NCI-H146 (cell line): ENCODE data around the gene PHC2.

Source experiments
- DNase-seq: peaks from one replicate; lab custom pipeline; 2025; lab: John Stamatoyannopoulos, UW

PHC2 gene

DNA sequence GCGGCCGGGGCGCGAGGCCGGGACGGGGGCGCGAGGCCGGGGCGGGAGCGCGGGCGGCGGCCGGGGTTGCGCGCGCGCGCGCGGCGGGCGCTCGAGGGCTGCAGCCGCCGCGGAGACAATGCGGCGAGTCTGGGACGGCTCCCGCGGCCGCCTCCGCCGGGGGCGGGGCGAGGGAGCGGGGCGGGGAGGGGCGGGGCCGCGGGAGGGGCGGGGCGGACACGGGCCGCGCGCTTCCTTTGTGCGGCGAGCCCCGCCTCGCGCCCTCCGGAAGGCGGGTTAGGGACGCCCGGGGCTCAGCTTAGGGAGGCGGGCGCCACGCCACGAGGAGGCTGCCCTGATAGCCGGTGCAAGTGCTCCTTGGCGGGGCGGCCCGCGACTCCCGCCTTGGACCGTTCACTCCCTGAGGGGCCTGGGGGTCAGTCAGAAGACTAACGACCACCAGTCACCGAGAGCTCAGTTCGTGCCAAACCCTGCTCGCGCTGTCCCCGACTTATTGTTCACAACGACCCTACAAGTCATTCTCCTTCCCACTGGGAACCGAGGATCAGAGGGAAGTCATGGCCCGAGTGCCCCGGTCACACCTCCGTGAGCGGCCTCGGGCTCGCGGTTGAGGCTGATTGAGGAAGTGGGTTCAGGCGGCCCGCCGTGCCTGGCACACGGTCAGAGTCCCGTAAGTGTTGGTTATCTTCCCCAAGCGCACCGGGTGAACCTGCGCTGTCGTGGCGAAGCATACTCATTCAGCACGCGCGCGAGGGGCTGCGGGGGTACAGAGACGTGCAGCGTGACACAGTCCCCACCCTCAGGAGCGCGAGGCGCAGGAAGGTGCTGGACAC lies 80.9 kb downstream of the PHC2 start:
- DNase-seq, result peak; percentile 82

DNA sequence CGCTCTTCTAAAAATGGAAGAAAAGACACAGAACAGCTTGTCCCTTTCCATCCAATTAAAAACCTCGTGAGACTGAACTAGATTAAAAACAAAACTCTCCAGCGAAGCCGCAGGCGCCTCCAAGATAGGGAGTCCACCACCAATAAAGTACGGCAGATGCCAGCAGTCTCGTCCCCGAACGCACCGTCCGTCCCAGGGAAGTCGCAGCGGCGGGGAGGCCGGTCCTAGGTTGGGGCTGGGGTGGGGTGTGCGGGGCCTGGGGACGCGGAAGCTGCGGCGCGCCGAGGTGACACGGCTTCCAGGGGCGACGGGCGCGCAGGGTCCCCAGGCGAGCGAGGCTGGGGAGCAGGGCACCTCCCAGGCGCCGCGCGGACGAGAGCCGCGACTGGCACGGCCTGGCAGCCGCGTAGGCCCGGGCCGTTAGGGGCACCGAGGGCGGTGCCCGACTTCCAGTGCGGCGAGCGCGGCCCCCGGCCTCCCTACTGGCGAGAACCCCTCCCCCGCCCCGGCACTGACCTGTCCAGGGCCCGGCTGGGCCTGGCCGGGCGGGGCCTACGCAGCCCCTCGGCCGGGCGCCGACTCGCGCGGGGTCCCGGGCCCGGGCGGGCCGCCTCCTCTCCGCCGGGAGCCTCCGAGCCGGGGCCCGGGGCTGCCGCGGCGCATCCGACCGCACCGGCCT lies 81.7 kb downstream of the PHC2 start:
- peak; percentile 42 for DNase-seq

DNA sequence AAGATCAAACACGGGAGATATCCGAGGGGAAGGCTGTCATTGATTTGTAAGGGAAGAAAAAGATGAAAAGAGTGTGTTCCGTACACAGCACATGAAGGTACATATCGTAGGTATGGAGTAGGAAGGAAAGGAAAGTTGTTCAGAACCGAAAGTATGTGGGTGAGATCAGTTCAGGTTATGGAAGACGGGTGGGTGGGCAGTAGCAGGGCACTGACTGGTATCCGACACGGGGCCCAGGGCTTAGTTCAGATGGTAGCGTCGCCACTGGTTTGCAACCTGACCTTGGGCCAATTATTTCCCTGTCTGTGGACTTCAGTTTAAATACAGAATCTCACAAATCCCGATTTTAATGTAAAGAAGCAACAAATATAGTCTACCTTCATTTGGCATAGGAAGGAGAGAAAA lies 82.2 kb downstream of the PHC2 start:
- DNase-seq, result no peak

DNA sequence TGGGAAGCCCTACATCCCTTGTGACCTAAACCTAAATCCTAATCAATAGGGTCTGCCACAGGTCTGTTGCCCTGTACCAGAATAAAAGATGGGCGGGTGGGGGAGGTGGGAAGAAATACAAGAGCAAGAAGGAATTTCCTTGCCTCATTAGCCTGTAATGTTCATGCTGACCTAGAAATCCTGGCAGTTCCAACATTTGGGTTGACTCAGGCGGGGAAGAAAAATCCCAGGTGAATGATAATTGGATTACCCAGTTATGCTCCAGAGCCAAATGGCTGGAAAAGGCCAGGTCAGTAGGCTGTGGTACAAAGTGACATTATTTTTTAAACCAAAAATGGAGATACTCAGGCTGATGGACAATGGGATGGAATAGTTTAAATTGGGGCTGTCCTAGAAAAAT lies 82.7 kb downstream of the PHC2 start:
- DNase-seq, result no peak

DNA sequence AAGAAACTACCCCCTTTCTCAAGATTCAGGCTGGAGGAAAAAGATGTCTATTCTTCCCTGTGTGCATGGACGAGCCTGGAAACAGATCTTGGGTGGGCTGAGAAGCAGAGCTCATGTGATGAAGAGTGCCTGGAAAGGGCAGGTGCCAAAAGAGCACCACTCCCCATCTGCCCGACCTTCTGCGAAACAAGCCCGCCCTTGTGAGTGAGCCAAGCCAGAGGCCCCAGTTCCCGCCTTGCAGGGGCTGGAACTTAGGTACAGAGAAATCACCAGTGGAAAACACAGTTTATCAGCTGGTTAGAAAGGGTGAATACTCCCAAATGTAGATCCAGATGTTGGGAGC lies 83.3 kb downstream of the PHC2 start:
- no peak for DNase-seq

DNA sequence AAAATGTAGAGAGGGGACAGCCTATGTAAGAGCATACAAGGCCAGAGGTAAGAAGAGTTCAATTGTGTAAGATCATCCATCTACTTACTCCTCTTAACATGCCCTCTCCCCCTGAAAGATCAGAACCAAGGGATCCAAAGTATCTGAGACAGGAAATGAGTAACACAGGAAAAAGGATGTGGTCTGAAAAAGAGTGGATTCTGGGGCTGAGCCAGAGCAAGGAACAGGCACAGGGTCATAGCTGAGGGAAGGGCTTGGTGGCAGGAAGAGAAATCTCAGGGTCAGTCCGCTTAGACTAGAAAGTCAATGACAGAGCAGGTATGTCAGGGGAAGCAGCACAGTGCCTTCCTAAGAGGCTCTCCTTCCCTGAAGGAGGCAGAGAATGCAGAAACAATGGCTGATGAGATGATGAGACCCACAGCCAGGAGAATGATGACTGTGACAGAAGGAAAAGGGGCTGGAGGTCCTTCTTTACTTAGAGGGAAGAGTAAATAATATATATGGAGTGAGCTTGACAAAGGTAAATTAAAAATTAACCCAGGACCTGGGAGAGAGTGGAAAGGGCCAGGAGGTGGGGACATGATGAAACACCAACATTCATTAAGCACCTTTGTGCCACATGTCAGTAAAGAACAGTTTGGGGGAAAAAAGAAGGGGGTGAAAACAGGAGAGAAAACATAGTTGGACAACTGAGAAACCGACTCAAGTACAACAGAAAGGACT lies 83.8 kb downstream of the PHC2 start:
- DNase-seq, result no peak

DNA sequence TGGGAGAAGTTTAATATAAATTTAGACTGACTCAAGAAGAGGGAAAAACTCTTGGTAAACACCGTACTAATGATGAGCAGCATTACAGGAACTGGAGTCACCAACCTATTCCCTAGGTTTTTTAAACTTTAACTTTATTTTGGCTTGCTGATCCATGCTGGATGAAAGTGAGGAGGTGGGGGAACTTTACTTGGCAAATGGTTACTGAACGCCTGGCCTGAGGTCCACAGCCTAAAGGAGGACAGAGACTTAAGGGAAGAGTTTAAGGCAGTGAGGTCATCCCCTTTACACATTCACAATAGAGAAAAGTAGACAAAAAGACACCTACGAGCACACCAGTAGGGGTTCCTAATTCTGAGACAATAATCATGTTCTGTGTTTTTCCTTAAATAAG lies 84.4 kb downstream of the PHC2 start:
- no peak for DNase-seq

DNA sequence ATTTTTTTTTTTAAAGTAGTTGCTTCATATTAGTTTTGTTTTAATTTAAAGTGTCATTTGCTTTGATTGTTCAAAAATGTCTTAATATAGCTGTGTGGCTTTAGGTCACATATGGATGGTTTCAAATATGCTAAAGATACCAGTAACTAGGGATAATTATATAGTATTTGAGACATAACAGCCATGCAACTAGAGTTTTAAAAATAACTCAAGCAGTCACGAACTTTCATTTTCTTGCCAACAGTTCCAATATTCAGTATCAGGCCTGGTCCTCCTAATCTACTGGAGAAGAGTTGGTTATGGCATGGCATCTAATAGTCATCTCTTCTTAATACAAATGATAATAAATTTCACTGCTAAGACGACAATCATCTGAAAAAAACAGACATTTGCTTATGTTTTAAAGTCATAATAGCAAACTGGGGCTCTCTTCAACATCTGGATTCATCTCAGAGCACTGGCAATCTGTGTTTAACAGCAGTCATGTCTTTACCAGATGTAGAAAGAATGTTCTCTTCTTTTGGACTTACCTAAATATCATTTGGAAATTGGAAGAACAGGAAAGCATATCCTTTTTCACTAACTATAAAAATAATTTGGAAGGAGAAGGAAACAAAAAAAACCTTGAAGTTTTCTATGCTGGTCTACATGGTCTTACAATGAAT lies 85.9 kb downstream of the PHC2 start:
- DNase-seq, result no peak

DNA sequence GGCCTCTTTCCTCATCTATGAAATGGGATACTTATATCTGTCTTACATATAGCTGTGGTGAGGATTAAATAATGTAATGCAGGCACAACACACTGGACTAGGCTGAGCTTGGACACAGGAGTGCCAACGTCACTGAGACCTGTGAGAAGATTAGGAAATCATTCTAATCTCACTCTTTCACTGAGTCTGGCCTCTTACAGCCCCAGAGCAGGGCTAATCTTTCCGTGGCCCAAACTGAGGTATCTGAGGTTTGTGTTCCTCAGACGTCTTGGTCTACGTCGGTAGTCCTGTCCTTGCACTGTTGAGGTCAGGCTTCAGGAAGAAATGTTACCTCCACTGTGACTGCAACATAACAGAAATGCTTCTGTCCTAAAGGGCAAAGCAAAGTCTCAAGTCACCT lies 87.4 kb downstream of the PHC2 start:
- no peak for DNase-seq

DNA sequence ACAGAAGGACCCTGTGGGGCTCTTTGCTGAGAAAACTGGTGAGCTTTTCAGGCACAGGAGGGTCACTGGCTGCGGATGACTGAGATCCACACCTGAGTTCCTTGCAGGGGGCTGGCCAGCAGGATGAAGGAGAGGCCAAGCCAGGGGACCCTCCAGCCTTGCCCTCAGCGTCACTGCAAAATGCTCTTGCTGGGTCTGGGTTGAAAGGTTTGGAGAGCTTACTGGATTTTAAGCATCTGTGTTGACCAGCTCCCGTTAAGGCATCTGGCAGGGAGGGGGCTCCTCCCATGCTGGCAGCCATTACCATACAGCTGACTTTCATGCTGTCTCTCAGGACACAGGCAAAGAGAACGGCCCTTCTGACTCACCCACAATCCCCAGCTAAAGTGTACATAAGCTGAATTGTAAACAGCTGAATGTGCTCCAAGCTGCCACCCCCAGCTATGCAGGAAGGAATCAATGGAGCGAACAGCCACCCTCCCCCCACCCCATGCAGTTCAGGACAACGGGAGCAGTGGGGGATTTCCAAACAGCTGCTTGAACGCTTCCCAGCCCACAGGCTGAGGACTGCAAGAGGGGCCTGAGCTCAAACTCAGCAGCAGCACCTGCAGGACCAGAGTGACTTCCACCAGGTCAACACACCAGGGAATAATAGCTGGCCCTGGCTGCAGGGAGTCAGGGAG lies 88.7 kb downstream of the PHC2 start:
- peak; percentile 98 for DNase-seq

DNA sequence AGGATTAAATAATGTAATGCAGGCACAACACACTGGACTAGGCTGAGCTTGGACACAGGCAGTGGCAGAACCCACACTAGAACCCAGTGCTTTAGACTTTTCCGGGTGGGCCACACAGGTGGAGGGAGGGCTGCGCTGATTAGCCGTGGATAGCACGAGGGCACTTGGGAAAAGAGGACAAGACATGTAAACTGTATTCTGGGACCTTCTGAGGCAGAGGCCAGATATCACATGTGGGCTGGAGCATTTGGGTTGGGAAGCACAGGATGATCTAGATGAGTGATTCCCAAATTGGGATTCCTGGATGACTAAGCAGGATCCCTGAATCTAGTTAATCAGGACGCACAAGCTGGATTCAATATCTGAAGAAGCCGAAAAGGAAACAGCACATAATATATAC lies 89.7 kb downstream of the PHC2 start:
- no peak for DNase-seq

DNA sequence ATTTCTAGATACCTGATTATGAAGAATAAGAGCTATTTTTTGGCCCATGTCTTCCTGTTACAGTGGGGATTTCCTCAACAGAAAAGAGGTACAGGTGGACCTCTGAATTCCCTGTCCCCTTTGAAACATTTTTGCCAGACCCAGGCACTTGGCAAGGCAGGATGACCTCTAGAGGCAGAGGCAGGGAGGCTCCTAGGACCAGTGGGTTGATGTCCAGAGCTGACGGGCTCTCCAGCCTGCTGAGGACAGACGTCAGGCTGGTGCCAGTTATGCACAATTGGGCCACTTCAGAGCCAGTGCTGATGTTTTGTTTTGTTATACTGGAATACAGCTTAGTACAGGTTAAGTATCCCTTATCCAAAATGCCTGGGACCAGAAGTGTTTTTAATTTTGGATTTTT lies 91.5 kb downstream of the PHC2 start:
- no peak for DNase-seq

DNA sequence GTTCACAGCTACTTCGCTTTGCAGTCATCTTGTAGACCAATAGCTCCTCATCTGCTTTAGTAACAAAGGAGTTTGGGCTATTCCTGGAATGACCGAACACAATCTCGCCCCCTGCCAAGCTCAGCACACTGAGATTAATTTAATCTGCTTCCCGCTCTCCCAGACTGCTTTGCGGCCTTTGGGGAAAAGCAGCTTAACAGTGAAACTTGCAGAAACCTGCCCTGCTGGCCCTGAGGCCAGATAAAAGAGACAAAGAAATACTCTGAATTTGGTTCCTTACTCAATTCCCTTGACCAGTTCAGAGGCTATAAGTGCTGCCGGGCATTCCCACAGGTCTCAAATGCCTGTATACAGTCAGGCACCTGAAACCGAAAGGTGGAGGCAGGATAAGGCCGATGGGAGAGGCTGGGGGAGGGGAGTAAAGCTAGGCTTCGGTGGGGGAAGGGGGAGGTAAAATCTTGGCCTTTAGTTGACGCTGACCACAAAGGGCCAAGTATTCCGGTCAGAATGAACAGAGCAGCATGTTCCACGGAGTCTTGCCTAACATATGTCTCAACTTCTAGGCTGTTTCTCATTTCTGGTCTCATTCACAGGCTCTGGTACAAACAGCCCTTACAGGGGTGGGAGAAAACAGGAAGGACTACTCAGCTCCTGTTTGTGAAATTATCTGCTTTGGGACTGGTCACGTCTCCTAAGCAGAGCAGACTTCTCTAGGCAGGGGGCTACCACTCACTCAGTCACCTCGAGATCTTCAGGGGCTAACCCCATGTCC lies 92.3 kb downstream of the PHC2 start:
- DNase-seq, result peak; percentile 37

DNA sequence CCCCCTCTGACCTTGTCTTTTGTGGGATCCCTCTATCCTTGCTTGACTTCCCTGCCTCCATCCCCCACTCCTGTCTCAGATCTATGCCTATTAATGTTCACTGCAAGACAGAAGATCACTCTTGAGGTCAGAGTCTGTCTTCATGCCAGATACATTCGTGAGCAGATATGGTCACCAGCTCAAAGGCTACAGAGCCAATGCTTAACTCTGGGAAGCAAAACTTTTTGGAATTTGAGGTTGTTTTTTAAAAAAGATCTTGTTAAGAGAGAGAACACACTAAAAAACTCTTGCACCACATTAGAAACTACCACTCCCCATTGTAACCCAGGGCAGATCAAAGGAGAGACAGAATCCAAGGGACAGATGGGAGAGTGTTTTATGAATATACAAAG lies 92.9 kb downstream of the PHC2 start:
- no peak for DNase-seq

DNA sequence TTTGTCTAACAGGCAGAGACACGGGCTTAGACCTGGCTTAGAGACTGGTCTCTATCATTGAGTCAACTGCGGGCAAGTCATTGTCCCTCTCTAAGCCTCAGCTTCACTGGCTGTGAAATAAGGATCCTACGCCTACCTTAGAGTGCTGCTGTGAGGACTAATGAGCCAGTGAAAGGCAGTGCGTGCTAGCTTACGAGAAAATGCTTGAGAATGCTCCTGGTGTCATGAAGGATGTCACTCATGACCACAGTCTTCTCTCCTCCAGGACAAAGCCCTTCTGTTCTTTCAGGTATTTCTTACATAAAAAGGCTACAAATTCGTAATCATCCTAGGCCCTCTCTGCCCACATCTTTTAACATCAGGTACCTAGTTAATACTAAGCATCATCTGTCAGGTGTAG lies 93.5 kb downstream of the PHC2 start:
- no peak for DNase-seq

DNA sequence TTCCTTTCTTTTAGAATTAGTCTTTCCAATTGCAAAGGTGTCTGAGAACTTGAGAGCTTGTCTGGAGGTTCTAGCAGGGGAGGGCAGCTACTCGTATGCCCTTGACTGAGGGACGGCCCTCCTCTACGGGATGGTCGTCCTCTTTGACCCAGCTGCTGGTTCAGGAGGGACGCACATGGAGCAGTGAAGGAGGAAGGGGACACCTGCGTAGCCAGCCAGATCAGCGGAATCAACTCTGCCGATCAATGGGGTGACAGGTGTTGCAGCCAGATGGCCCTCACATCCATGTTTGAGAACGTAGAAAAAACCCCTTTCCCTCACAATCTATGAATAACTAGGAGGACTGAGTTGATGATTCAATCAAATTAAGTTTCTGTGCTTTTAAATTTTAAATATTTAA lies 94.3 kb downstream of the PHC2 start:
- peak; percentile 72 for DNase-seq

DNA sequence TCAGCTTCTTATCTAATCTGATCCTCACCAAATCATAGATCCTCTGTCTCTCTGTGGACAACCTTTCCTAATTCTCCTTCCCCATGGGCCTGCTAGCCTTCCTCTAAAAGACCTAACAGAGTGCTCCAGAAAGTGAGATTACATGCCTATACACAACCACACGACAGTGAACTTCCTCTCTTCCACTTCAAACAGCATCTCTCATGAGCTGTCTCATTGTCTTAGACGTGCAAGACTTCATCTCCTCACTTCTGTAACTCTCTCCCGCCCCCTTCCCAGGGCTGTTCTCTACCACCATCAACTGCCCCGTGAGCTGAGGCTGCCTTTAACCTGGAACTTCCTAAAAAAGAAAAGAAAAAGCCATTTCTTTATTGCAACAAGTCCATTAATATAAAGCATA lies 95.9 kb downstream of the PHC2 start:
- no peak for DNase-seq

DNA sequence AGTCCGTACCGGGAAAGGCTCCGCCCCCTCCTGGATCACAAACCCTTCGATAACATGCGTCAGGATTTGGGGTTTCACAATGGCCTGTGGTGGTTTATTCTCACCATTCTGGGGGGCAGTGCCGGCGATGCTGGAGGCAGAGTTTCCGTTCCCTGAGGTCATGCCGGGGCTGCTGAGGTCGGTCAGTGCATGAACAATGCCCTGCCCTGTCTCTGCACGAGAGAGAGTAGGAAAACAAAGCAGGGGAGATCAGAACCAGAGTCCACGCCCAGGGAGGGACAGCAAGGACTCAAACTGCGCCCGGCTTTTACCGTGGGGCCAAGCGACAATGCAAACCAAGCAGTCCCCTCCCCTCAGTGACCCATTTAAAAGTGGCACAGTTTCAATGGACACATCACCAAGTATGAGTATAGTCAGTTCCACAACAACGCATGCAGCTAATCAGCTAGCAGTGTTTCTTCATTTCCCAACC lies 96.8 kb downstream of the PHC2 start:
- DNase-seq, result no peak

DNA sequence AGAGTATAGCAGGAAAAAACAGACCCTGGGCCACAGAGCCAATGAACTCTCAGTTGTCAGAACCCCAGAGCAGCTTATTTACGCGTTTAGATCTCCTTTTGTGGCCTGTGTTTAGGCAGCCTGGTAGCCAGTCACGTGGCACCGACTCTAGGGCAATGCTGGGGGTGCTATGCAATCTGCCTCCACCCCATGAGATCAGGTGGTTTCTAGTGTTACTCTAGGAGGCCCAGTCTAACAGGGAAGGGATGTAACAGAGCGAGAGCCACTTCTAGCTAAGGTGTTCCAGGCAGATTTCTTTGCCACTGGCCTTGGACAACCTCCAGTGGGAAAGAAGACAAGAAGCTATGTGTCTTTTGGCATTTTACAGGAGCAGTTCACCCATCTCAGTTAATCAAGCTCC lies 98.0 kb downstream of the PHC2 start:
- no peak for DNase-seq

DNA sequence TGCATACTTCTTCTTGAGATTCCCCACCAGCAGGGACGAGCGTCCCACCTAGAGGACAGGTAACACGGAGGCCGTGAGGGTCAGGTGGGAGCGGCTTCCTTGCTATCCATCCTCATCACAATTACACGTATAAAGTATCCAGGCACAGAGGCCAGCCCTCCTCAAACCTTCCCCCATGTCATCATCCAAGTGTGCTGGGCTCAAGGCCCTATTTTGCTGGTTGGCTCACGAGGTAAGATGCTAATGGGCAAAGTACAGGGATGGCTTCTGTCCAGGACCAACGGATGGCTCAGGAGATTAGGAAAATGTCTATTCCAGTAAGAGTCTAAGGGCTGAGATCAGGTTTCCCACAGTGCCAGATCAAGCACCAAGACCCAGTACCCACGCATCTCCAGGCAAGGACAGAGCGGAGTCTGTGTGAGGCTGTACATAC lies 98.5 kb downstream of the PHC2 start:
- no peak for DNase-seq
